GM20000 (cell line): ENCODE data around the gene ISL2.

ENCODE experiments used
- DNase-seq: peaks from one replicate; pipeline ENCODE4 v3.0.0; 2012; ENCODE audit warnings: low spot score
- CTCF ChIP-seq: IDR thresholded peaks from 2 replicates; pipeline ENCODE4 v1.5.1; 2012; ENCODE audit warnings: mild to moderate bottlenecking, control low read depth; ENCODE audit errors: extremely low read depth, missing control alignments

The ISL2 gene

GRCh38 chr15:76368122-76368621, 31.6 kb downstream of the ISL2 start:
- no peak for TF ChIP-seq CTCF
- DNase-seq, result no peak

GRCh38 chr15:76376029-76376428, 39.5 kb downstream of the ISL2 start:
- DNase-seq, result no peak
- no peak for TF ChIP-seq CTCF

- no peak for TF ChIP-seq CTCF
- no peak for DNase-seq
Observed at GRCh38 chr15:76376816-76377215, 40.2 kb downstream of the ISL2 start.

- no peak for DNase-seq
- no peak for TF ChIP-seq CTCF
Observed at GRCh38 chr15:76377217-76377616, 40.6 kb downstream of the ISL2 start.

GRCh38 chr15:76377751-76378150, 41.2 kb downstream of the ISL2 start:
- DNase-seq, result no peak
- no peak for TF ChIP-seq CTCF

GRCh38 chr15:76378691-76379090, 42.1 kb downstream of the ISL2 start:
- TF ChIP-seq CTCF, result no peak
- no peak for DNase-seq

GRCh38 chr15:76380249-76380648, 43.7 kb downstream of the ISL2 start:
- TF ChIP-seq CTCF, result no peak
- DNase-seq, result no peak
